C4-2B (cell line): ENCODE data around the gene AGBL4.

Experiments used
- H3K27ac ChIP-seq: fragments of 450-650 bp; 2 replicates; pipeline ENCODE4 v1.5.1; 2017
- ZFX ChIP-seq: fragments of 450-650 bp; IDR thresholded peaks from 2 replicates; pipeline ENCODE4 v1.6.1; 2017
- TF ChIP-seq, protein P1 (sequence below): fragments of 450-650 bp; conservative IDR thresholded peaks from 2 replicates; pipeline ENCODE4 v1.5.1; 2017; ENCODE audit warnings: mild to moderate bottlenecking

Gene AGBL4

GRCh38 chr1:49086327-49086726, 937.4 kb downstream of the AGBL4 start:
- TF ChIP-seq, protein P1, sequence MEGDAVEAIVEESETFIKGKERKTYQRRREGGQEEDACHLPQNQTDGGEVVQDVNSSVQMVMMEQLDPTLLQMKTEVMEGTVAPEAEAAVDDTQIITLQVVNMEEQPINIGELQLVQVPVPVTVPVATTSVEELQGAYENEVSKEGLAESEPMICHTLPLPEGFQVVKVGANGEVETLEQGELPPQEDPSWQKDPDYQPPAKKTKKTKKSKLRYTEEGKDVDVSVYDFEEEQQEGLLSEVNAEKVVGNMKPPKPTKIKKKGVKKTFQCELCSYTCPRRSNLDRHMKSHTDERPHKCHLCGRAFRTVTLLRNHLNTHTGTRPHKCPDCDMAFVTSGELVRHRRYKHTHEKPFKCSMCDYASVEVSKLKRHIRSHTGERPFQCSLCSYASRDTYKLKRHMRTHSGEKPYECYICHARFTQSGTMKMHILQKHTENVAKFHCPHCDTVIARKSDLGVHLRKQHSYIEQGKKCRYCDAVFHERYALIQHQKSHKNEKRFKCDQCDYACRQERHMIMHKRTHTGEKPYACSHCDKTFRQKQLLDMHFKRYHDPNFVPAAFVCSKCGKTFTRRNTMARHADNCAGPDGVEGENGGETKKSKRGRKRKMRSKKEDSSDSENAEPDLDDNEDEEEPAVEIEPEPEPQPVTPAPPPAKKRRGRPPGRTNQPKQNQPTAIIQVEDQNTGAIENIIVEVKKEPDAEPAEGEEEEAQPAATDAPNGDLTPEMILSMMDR, result no peak
- TF ChIP-seq ZFX, result no peak

DNA sequence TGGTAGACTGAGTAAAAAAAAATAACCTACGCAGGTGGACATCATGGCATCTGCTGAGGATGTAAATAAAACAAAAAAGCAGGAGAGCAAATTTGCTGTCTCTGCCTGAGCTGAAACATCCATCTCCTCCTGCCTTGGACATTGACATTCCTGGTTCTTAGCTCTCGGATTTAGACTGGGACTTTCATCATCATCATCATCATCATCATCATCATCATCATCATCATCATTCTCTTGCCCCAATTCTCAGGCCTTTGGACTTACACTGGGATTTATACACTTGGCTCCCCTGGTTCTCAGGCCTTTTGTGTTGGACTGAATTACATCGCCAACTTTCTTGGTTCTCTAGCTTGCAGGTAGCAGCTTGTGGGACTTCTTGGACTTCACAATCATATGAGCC, 938.7 kb downstream of the AGBL4 start:
- TF ChIP-seq, protein P1, result no peak
- TF ChIP-seq ZFX, result no peak
- no peak overlapping the region for H3K27ac ChIP-seq

More at GRCh38 chr1:49086327-49086726, 937.4 kb downstream of the AGBL4 start:
- no peak overlapping the region for H3K27ac ChIP-seq

GRCh38 chr1:49060766-49061165, 963.0 kb downstream of the AGBL4 start:
- TF ChIP-seq, protein P1, result no peak
- no peak overlapping the region for H3K27ac ChIP-seq

- no peak for TF ChIP-seq ZFX
- TF ChIP-seq, protein P1, result no peak
Measured at GRCh38 chr1:49059087-49059486, 964.7 kb downstream of the AGBL4 start.

GRCh38 chr1:49052102-49052501, 971.7 kb downstream of the AGBL4 start:
- TF ChIP-seq ZFX, result no peak
- TF ChIP-seq, protein P1, result no peak
- no peak overlapping the region for H3K27ac ChIP-seq

More at GRCh38 chr1:49059087-49059486, 964.7 kb downstream of the AGBL4 start:
- no peak overlapping the region for H3K27ac ChIP-seq

DNA sequence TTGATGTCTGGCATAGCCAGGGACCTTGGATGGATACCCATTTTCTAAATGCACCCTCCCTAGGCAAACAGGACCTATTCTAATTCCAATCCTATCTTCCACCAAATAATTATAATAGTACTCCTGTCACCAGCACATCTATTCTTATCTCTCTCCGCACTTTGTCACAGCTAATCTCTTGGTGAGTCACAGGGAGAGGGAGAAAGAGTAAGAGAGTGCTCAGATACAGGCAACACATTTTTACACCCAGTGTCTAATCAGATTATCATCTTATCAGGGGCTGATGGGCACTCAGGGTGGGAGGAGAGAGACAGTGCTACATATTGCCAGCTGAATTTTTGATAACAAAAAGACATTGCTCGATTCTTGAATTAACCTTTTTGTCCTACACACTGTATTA, 972.1 kb downstream of the AGBL4 start:
- no peak overlapping the region for H3K27ac ChIP-seq
- no peak for TF ChIP-seq ZFX
- TF ChIP-seq, protein P1, result no peak

DNA sequence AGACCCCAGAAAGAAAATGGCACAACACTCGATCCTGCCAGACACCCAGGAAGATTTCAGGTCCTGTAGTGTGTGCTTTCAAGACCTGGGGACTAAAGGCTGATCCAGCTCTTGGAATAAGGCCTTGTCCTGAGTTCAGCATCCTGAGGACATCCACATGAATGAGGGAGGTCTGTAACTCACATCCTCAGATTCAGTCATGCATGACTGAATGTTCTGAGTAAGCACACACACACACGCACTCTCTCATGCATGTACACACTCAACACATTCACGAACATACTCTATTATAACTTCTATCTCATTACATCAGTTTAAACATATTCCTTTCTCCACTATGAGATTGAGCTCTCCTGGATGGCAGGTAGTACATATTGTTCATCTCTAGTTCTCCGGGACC, 973.7 kb downstream of the AGBL4 start:
- no peak for TF ChIP-seq ZFX
- TF ChIP-seq, protein P1, result no peak
- H3K27ac ChIP-seq, result no peak overlapping the region
